Renal cortical epithelial cell (primary cell): ENCODE measurements around the gene TMTC2. TPM values are rescaled to one million over a fixed set of nuclear protein-coding genes. Genes with fewer than 3 reads are reported as not detected.

Experiments used
- DNase-seq: peaks from one replicate; pipeline ENCODE4 v3.0.0-alpha.2; 2011; ENCODE audit warnings: low read depth
- total RNA-seq: library from RNA; depleted of rRNA; stranded (reverse); fragments of >200 nt; gene quantifications from 2 replicates; pipeline ENCODE4 v1.2.3, GENCODE V29; 2014

Gene TMTC2
- 4.7 and 11.1 TPM in 2 replicates for total RNA-seq

GRCh38 chr12:82686168-82687020 is at the start of gene TMTC2:
Gene TMTC2 (plus strand): TSS chr12:82686906.
- peak; percentile 82 for DNase-seq

- no peak for DNase-seq
These were observed 48.4 kb upstream of the TMTC2 start for GRCh38 chr12:82638324-82638723.

GRCh38 chr12:82644896-82645295 is 41.8 kb upstream of the TMTC2 start:
- DNase-seq, result no peak

- DNase-seq, result no peak
These were observed 41.3 kb upstream of the TMTC2 start for GRCh38 chr12:82645414-82645813.

GRCh38 chr12:82647853-82648252 is 38.9 kb upstream of the TMTC2 start:
- DNase-seq, result no peak

GRCh38 chr12:82648259-82648909 is 38.3 kb upstream of the TMTC2 start:
- DNase-seq, result no peak

GRCh38 chr12:82650627-82651337 is 35.9 kb upstream of the TMTC2 start:
- peak; percentile 78 for DNase-seq

GRCh38 chr12:82651489-82651888 is 35.2 kb upstream of the TMTC2 start:
- DNase-seq, result peak; percentile 65

GRCh38 chr12:82652071-82652470 is 34.6 kb upstream of the TMTC2 start:
- DNase-seq, result no peak

- DNase-seq, result no peak
These were observed 31.0 kb upstream of the TMTC2 start for GRCh38 chr12:82655751-82656150.

GRCh38 chr12:82659343-82660207 is 27.1 kb upstream of the TMTC2 start:
- no peak for DNase-seq

GRCh38 chr12:82660541-82661325 is 26.0 kb upstream of the TMTC2 start:
- DNase-seq, result peak; percentile 43

GRCh38 chr12:82663893-82664292 is 22.8 kb upstream of the TMTC2 start:
- DNase-seq, result no peak

GRCh38 chr12:82665142-82665923 is 21.4 kb upstream of the TMTC2 start:
- no peak for DNase-seq

- no peak for DNase-seq
These were observed 19.9 kb upstream of the TMTC2 start for GRCh38 chr12:82666830-82667229.

- DNase-seq, result no peak
These were observed 15.0 kb upstream of the TMTC2 start for GRCh38 chr12:82671673-82672195.

GRCh38 chr12:82672811-82673495 is 13.8 kb upstream of the TMTC2 start:
- no peak for DNase-seq

GRCh38 chr12:82673698-82674097 is 13.0 kb upstream of the TMTC2 start:
- DNase-seq, result no peak

GRCh38 chr12:82675246-82675645 is 11.5 kb upstream of the TMTC2 start:
- no peak for DNase-seq
